HG02759 (cell line): Measurements from ENCODE around the gene CAMLG.

ENCODE experiments used
- ATAC-seq: cut with Tn5 transposase; IDR thresholded peaks from one replicate; pipeline ENCODE4 v1.9.1; 2021; ENCODE audit warnings: mild to moderate bottlenecking, moderate library complexity; ENCODE audit not compliant: unreplicated experiment

The CAMLG gene

DNA sequence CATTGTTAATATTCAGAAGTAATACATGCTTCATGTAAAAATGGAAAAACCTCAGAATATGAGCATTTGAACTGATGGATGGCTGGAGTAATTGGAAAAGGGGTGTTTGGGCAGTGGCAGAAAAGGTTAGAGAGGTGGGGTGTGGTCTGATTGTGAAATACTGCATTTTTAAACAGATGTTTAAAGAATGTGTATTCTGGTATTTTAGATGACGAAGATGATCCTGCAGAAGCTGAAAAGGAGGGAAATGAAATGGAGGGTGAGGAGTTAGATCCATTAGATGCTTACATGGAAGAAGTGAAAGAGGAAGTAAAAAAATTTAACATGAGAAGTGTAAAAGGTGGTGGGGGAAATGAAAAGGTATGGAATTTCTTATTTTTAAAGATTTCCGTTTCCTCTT, 39.0 kb downstream of the CAMLG start:
- no peak for ATAC-seq

GRCh38 chr5:134784241-134784920, 46.0 kb downstream of the CAMLG start:
- no peak for ATAC-seq

GRCh38 chr5:134784946-134785620, 46.7 kb downstream of the CAMLG start:
- ATAC-seq: no peak

- ATAC-seq: no peak
Observed at GRCh38 chr5:134787692-134788091, 49.3 kb downstream of the CAMLG start.

- no peak for ATAC-seq
Observed at GRCh38 chr5:134791580-134791979, 53.2 kb downstream of the CAMLG start.

DNA sequence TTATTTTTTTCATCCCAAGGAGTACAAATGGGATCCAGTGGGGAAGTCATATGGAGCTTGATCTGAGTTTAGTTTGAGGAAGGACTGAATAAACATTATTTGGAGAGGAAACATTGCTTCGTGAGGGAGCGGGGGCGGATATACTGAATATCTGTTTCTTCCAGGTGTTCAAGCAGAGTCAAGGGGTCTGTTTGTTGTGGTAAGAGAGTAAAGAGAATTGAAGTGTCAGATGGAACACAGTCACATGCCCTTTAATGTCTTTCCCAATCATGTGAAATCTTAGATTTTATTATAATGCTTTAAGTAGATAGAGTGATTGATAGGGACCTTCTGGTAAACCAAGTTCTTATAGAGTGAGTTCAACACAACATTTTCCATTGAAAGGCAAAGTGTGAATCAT, 53.9 kb downstream of the CAMLG start:
- ATAC-seq: no peak

DNA sequence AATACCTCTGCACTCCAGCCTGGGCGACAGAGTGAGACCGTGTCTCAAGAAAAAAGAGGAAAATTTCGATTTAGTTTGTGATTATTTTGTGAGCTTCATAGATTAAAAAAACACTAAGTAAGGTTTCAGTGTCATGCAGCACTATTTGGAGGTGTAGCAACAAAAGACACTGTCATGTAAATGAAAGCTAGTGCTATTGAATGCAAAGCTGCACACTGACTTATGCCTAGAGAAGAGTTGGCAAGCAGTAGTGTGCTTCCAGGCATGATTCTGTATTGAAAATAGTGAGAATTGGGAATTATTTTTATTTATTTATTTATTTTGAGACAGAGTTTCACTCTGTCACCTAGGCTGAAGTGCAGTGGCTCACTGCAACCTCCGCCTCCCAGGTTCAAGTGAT, 54.8 kb downstream of the CAMLG start:
- ATAC-seq: no peak

DNA sequence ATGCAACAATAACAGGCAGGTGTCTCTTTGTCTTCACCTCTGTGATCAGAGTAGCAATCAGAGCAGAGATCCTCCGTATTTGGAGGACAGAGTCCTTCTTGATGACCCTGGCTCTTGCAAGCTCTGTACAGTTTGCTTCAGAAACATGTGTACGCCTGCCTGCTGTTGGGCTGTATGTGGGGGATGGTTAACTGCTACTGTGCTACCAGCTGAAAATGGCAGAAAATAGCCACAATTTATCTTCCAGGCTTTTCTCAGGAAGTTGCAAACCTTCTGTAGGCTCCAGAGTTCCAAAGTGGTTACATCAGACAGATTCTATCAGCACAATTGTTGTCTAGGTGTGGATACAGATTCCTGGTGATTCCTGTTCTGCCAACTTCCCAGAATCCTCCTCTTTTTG, 55.7 kb downstream of the CAMLG start:
- no peak for ATAC-seq

GRCh38 chr5:134794819-134795218, 56.5 kb downstream of the CAMLG start:
- ATAC-seq: no peak

- ATAC-seq: no peak
Observed at GRCh38 chr5:134798468-134798867, 60.1 kb downstream of the CAMLG start.
